Dermis microvascular lymphatic vessel endothelial cell (primary cell): ENCODE measurements around the gene ATP5F1A. TPM values are rescaled to one million over a fixed set of nuclear protein-coding genes. Genes with fewer than 3 reads are reported as not detected.
"Not testable (repeated sequence)": the region's sequence is repeated elsewhere in the genome, so short reads cannot be mapped to it uniquely, and the experiment has no call there.

ENCODE experiments used
- DNase-seq, 2 donors: peaks; one replicate each; pipeline versions ENCODE4 v3.0.0 to v3.0.0-alpha.2; 2010; ENCODE audit warnings: low read depth in 2 of 2
- total RNA-seq: library from RNA; depleted of rRNA; stranded (reverse); fragments of >200 nt; gene quantifications from 2 replicates; pipeline ENCODE4 v1.2.1, GENCODE V29; 2014

The ATP5F1A gene
- 733 and 734 TPM in 2 replicates for total RNA-seq

- peak; percentile 51 to 81 for DNase-seq
These were observed at the start of gene ATP5F1A for GRCh38 chr18:46097801-46098615. ATP5F1A (minus strand) TSS chr18:46098296; CDS start chr18:46098231, 65 bp downstream.

DNA sequence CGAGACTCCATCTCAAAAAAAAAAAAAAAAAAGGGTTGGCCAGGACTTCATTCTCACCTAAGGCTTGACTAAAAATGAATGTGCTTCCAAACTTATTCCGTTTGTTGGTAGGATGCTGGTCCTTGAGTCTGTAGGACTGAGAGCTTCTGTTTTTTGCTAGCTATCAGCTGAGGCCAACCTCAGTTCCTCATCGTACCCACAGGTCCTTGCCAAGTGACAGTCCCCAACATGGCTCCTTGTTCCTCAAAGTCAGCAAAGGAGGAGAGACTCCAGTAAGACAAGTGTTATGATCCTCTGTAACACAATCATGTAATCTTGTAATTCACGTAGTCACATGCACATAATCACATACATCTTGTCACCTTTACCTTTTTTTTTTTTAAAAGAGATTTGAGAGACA lies 43.1 kb upstream of the ATP5F1A start:
- no peak for DNase-seq

DNA sequence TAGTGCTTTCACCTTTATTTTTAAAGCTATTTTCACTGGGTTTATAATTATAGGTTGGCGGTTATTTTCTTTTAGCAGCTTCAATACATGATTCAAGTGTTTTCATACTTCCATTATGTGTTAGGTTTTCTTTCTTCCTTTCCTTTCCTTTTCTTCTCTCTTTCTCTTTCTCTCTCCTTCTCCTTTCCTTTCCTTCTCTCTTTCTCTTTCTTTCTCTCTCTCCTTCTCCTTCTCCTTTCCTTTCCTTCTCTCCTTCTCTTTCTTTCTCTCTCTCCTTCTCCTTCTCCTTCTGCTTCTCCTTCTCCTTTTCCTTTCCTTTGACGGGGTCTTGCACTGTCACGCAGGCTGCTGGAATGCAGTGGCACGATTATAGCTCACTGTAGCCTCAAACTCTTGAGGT lies 42.1 kb upstream of the ATP5F1A start:
- no peak for DNase-seq

DNA sequence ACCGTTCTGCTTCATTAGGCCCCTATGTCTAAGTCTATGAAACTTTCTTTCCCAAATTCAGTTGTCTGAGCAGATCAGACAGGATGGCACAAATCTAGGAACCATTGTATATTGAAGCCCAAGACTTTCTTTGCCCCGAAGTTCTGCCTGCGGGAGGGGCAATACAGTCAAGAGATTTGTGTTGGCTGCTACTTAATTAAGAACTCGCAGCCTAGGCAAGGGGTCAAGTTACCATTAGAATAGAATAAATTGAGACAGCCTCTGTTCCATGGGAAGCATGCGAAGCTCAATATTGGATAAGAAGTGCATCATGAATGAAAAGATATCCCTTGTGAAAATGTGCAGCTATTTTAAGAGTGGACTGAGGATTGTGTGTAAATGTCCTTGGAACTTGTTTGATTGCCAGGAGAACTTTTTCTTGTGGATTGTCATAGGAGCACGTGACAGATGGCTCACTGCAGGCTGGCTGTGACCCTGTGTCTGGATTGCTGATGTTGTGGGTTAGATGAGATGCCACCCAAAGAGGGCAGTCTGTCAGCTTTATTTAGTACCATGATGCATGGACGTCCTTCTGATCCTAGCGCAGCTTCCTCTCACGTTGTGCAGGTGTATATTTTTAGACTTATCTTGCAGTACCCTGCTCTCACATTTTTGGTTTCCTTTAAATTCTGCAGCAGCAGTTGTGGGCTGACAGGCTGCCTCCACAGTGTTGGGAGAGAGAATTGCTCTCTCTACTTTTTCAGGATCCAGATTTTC lies 37.0 kb upstream of the ATP5F1A start:
- no peak for DNase-seq

- no peak for DNase-seq
These were observed 35.4 kb upstream of the ATP5F1A start for GRCh38 chr18:46133534-46133933.

DNA sequence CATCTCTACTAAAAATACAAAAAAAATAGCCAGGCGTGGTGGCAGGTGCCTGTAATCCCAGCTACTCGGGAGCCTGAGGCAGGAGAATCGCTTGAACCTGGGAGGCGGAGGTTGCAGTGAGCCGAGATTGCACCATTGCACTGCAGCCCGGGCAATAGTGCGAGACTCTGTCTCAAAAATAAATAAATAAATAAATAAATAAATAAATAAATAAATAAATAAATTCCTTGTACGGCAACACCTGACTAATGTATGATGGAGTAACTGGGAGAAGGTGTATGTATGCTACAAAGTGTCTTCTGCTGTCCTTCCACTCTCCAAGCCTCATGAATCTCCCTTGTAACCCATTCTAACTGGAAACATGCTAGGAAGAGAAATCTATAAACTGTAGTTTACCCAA lies 32.5 kb upstream of the ATP5F1A start:
- not testable (repeated sequence) for DNase-seq

- no peak for DNase-seq
These were observed 32.0 kb upstream of the ATP5F1A start for GRCh38 chr18:46130061-46130460.

GRCh38 chr18:46126625-46127024 lies 28.5 kb upstream of the ATP5F1A start:
- not testable (repeated sequence) for DNase-seq

DNA sequence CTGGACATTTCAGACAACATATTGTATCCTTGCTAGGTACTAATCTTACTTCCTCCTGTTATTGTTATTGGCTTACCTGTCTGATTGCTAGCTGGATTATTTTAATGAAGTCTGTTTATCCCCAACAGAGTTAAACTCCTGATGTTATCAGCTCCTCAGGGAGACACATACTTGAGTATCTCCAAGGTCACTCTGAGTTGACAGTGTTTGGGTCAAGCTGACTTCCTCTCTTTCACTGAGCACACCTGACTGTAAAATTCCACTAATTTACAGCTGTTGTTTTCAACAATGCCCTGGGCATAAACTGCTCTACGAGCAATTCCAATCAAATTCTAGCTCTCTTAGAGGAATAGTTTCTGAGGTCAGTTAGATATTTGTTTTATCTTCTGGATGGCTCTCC lies 15.7 kb upstream of the ATP5F1A start:
- peak in 1 of 2 donors; percentile 10 for DNase-seq

- no peak for DNase-seq
These were observed 12.3 kb upstream of the ATP5F1A start for GRCh38 chr18:46110406-46110805.

GRCh38 chr18:46109386-46109785 lies 11.3 kb upstream of the ATP5F1A start:
- DNase-seq, result no peak

- DNase-seq, result peak; percentile 38 to 83
These were observed 6.2 kb upstream of the ATP5F1A start, which contains the start of gene HAUS1 for GRCh38 chr18:46104128-46104911. HAUS1 (plus strand) TSS chr18:46104385; CDS start chr18:46104412, 27 bp downstream.

DNA sequence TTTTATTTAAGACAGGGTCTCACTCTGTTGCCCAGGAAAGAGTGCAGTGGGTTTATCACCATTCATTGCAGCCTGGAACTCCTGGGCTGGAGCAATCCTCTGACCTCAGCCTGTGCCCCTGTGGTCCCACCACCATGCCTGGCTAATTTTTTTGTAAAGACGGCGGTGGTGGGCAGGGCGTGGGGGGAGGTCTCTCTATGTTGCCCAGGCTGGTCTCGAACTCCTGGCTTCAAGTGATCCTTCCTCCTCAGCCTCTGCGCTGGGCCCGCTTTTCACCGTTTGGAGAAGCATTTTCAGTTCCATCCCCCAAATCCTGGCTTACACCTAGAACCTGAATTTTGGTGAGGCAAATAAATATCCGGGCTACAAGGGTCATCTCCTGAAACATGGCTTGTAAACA lies 1.4 kb upstream of the ATP5F1A start:
- DNase-seq, result no peak

- DNase-seq, result no peak
These were observed 479 bp upstream of the ATP5F1A start for GRCh38 chr18:46098616-46098933.

DNA sequence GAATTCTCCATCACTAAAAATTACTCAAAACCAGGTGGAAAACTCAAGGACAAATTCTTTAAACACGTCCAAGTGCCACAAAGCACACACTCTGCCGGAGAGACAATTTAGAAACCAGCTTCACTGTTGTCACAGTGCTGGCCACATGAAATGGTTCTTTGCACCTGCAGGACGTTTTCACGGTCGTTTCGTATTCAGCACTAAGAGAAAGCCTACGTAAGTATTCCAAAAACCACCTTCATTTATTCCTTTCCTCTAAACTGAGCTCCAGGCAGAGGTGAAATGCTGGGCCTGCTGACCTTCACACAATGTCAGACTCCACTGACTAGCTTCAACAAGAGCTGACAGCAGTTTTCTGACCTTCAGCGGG lies 680 bp downstream of the ATP5F1A start:
- no peak for DNase-seq

DNA sequence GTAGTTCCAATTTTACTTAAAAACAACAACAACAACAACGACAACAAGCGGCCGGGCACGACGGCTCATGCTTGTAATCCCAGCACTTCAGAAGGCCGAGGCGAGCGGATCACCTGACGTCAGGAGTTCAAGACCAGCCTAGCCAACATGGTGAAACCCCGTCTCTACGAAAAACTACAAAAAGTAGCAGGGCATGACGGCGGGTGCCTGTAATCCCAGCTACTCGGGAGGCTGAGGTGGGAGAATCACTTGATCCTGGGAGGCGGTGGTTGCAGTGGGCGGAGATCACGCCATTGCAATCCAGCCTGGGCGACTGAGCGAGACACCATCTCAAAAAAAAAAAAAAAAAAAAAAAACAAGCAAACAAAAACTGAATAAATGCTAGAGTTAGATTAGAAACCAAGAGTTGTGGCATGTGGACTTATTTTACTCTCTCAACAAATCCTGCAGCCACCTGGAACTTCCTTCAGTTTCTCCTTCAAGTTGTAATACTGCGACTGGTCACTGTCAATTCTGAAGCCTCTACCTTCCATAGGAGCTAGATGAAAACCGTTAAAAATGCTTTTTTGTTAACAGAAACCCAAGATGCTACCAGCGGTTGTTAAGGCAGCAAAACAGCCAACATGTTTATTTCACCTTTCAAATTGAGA lies 1.3 kb downstream of the ATP5F1A start:
- no peak for DNase-seq

DNA sequence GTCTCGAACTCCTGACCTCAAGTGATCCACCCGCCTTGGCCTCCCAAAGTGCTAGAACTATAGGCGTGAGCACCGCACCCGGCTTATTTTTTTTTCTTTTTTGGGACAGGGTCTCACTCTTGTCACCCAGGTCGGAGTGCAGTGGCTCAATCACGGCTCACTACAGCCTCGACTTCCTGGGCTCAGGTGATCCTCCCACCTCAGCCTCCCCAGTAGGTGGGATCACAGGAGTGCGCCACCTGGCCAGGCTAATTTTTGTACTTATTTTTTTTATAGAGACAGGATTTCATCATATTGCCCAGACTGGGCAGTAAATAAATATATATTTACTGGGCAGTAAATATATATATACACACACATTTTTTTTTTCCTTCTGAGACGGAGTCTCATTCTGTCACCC lies 2.6 kb downstream of the ATP5F1A start:
- no peak for DNase-seq

DNA sequence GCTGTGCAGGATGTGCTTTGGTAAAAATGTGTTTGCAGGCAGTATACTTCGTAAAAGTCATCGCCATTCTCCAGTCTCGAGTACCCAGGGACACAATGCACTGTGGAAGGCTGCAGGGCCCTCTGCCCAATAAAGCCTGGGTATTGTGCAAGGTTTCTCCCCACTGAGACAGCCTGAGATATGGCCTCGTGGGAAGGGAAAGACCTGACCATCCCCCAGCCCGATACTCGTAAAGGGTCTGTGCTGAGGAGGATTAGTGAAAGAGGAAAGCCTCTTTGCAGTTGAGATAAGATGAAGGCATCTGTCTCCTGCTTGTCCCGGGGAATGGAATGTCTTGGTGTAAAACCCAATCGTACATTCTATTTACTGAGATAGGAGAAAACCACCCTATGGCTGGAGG lies 9.6 kb downstream of the ATP5F1A start:
- DNase-seq, result not testable (repeated sequence)

DNA sequence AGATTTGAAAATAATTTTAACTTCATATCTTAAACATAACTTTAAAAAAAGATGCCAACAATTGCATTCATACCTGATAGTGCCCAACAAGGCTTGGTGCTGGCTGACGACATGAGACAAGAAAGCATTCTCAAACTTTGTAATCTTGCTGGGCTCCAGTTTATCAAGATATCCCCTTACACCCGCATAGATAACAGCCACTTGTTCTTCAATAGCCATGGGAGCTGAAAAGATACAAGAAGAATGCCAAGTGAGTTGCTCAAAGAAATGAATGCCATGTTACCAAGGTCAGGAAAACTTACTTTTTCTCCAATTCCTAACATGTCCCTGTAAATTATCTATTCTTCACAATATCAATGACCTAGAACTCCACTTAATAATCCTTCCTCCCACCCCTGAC lies 13.7 kb downstream of the ATP5F1A start:
- DNase-seq, result no peak

- DNase-seq, result no peak
These were observed 17.9 kb downstream of the ATP5F1A start for GRCh38 chr18:46080156-46080555.

GRCh38 chr18:46079336-46079735 lies 18.8 kb downstream of the ATP5F1A start:
- DNase-seq, result no peak
